Activated T-cell treated with anti-CD3 and anti-CD28 coated beads, Interleukin-2, amount 50 U/mL, for 24 hours (primary cell): ENCODE results near the gene DLX5.

Experiments
- DNase-seq: peaks from one replicate; pipeline ENCODE4 v3.0.0-alpha.2; 2020
- H3K27ac Mint-ChIP-seq: 2 replicates; pipeline ENCODE4 v1.8.0; 2020; ENCODE audit warnings: mild to moderate bottlenecking, mixed read lengths
- H3K27me3 Mint-ChIP-seq: 2 replicates; pipeline ENCODE4 v1.8.0; 2020; ENCODE audit warnings: mixed read lengths
- H3K36me3 Mint-ChIP-seq: 2 replicates; pipeline ENCODE4 v1.8.0; 2020; ENCODE audit warnings: low read depth, mixed read lengths
- H3K4me1 Mint-ChIP-seq: 2 replicates; pipeline ENCODE4 v1.8.0; 2020; ENCODE audit warnings: low read depth, mixed read lengths
- H3K4me3 Mint-ChIP-seq: 2 replicates; pipeline ENCODE4 v1.8.0; 2020; ENCODE audit warnings: mild to moderate bottlenecking, moderate library complexity, mixed read lengths
- H3K9me3 Mint-ChIP-seq: 2 replicates; pipeline ENCODE4 v1.8.0; 2020; ENCODE audit warnings: mixed read lengths

The DLX5 gene

GRCh38 chr7:97003262-97004246 is 21.1 kb downstream of the DLX5 start:
- DNase-seq = no peak
- peaks cover 94% of the 10 kb centered on the region for H3K27me3 Mint-ChIP-seq

GRCh38 chr7:97002555-97003261 is 21.9 kb downstream of the DLX5 start:
- Mint-ChIP-seq H3K36me3 (no peaks in the 10 kb centered on the region), H3K27ac (no peak overlapping the region), H3K4me3 (no peak overlapping the region)

More at GRCh38 chr7:97003262-97004246, 21.1 kb downstream of the DLX5 start:
- Mint-ChIP-seq H3K4me3 (no peak overlapping the region), H3K36me3 (no peaks in the 10 kb centered on the region), H3K9me3 (no peaks in the 10 kb centered on the region), H3K27ac (no peak overlapping the region), H3K4me1 (peaks cover 27% of the 10 kb centered on the region)

GRCh38 chr7:97001656-97002554 is 22.7 kb downstream of the DLX5 start:
- Mint-ChIP-seq H3K4me1 (peaks cover 22% of the 10 kb centered on the region), H3K36me3 (no peaks in the 10 kb centered on the region), H3K9me3 (no peaks in the 10 kb centered on the region), H3K27me3 (peaks cover 94% of the 10 kb centered on the region), H3K4me3 (no peak overlapping the region), H3K27ac (no peak overlapping the region)
- no peak for DNase-seq

More at GRCh38 chr7:97002555-97003261, 21.9 kb downstream of the DLX5 start:
- H3K9me3 Mint-ChIP-seq = no peaks in the 10 kb centered on the region
- H3K4me1 Mint-ChIP-seq = peaks cover 27% of the 10 kb centered on the region
- no peak for DNase-seq
- peaks cover 94% of the 10 kb centered on the region for H3K27me3 Mint-ChIP-seq

- peaks cover 96% of the 10 kb centered on the region for H3K27me3 Mint-ChIP-seq
- peaks cover 18% of the 10 kb centered on the region for H3K4me1 Mint-ChIP-seq
- no peak overlapping the region for H3K4me3 Mint-ChIP-seq
- DNase-seq = no peak
- H3K36me3 Mint-ChIP-seq = no peaks in the 10 kb centered on the region
- H3K9me3 Mint-ChIP-seq = no peaks in the 10 kb centered on the region
- H3K27ac Mint-ChIP-seq = no peak overlapping the region
Measured at GRCh38 chr7:97001221-97001620, 23.4 kb downstream of the DLX5 start.

GRCh38 chr7:96998744-96999143 is 25.9 kb downstream of the DLX5 start:
- Mint-ChIP-seq H3K27ac (no peak overlapping the region), H3K27me3 (peaks cover 98% of the 10 kb centered on the region), H3K36me3 (no peaks in the 10 kb centered on the region), H3K4me3 (no peak overlapping the region), H3K9me3 (no peaks in the 10 kb centered on the region), H3K4me1 (peaks cover 2% of the 10 kb centered on the region)
- DNase-seq = no peak

- Mint-ChIP-seq H3K9me3 (no peaks in the 10 kb centered on the region), H3K27ac (no peak overlapping the region), H3K4me3 (no peak overlapping the region), H3K4me1 (peaks cover 2% of the 10 kb centered on the region), H3K27me3 (peaks cover 98% of the 10 kb centered on the region), H3K36me3 (no peaks in the 10 kb centered on the region)
- no peak for DNase-seq
Measured at GRCh38 chr7:96998333-96998732, 26.3 kb downstream of the DLX5 start.

- Mint-ChIP-seq H3K27me3 (peaks cover 98% of the 10 kb centered on the region), H3K27ac (no peak overlapping the region), H3K4me3 (no peak overlapping the region), H3K36me3 (no peaks in the 10 kb centered on the region), H3K9me3 (peaks cover 4% of the 10 kb centered on the region), H3K4me1 (no peaks in the 10 kb centered on the region)
- DNase-seq = no peak
Measured at GRCh38 chr7:96997512-96998032, 27.1 kb downstream of the DLX5 start.

- Mint-ChIP-seq H3K4me1 (no peaks in the 10 kb centered on the region), H3K9me3 (peaks cover 5% of the 10 kb centered on the region), H3K4me3 (no peak overlapping the region), H3K27ac (no peak overlapping the region), H3K36me3 (no peaks in the 10 kb centered on the region), H3K27me3 (peaks cover 98% of the 10 kb centered on the region)
- DNase-seq = no peak
Measured at GRCh38 chr7:96996958-96997511, 27.6 kb downstream of the DLX5 start.

GRCh38 chr7:96996111-96996957 is 28.3 kb downstream of the DLX5 start:
- peaks cover 5% of the 10 kb centered on the region for H3K9me3 Mint-ChIP-seq
- peaks cover 98% of the 10 kb centered on the region for H3K27me3 Mint-ChIP-seq
- no peak overlapping the region for H3K27ac Mint-ChIP-seq
- DNase-seq = no peak
- H3K4me3 Mint-ChIP-seq = no peak overlapping the region
- H3K4me1 Mint-ChIP-seq = no peaks in the 10 kb centered on the region
- no peaks in the 10 kb centered on the region for H3K36me3 Mint-ChIP-seq

- H3K9me3 Mint-ChIP-seq = peaks cover 5% of the 10 kb centered on the region
- H3K27me3 Mint-ChIP-seq = peaks cover 95% of the 10 kb centered on the region
- H3K4me1 Mint-ChIP-seq = no peaks in the 10 kb centered on the region
- no peaks in the 10 kb centered on the region for H3K36me3 Mint-ChIP-seq
- no peak overlapping the region for H3K27ac Mint-ChIP-seq
- DNase-seq = no peak
- H3K4me3 Mint-ChIP-seq = no peak overlapping the region
Measured at GRCh38 chr7:96995406-96996110, 29.1 kb downstream of the DLX5 start.

- no peak for DNase-seq
- Mint-ChIP-seq H3K27ac (no peak overlapping the region), H3K27me3 (peaks cover 92% of the 10 kb centered on the region), H3K36me3 (no peaks in the 10 kb centered on the region), H3K4me3 (no peak overlapping the region), H3K9me3 (peaks cover 5% of the 10 kb centered on the region), H3K4me1 (no peaks in the 10 kb centered on the region)
Measured at GRCh38 chr7:96993980-96994379, 30.7 kb downstream of the DLX5 start.

- DNase-seq = no peak
- peaks cover 92% of the 10 kb centered on the region for H3K27me3 Mint-ChIP-seq
- no peaks in the 10 kb centered on the region for H3K4me1 Mint-ChIP-seq
- H3K4me3 Mint-ChIP-seq = no peak overlapping the region
- no peaks in the 10 kb centered on the region for H3K36me3 Mint-ChIP-seq
- peaks cover 5% of the 10 kb centered on the region for H3K9me3 Mint-ChIP-seq
- no peak overlapping the region for H3K27ac Mint-ChIP-seq
Measured at GRCh38 chr7:96993094-96993865, 31.4 kb downstream of the DLX5 start.
